Osteoblast (primary cell): ENCODE results near the gene OR10K1. TPM values are rescaled to one million over a fixed set of nuclear protein-coding genes. Genes with fewer than 3 reads are reported as not detected.

Experiments
- DNase-seq: peaks from one replicate; pipeline ENCODE4 v3.0.0; 2011; ENCODE audit warnings: low spot score, mixed read lengths; ENCODE audit not compliant: insufficient read length; ENCODE audit errors: missing footprints
- H2AFZ ChIP-seq: 2 replicates; pipeline ENCODE4 v1.6.0; 2011; ENCODE audit warnings: mild to moderate bottlenecking, low read length
- H3K27ac ChIP-seq: 2 replicates; pipeline ENCODE4 v1.5.1; 2011; ENCODE audit warnings: mild to moderate bottlenecking, low read depth, low read length, moderate library complexity
- H3K27me3 ChIP-seq: 2 replicates; pipeline ENCODE4 v1.6.0; 2012; ENCODE audit warnings: mild to moderate bottlenecking, control low read depth, inconsistent platforms, low read length, moderate library complexity; ENCODE audit not compliant: insufficient read depth
- H3K36me3 ChIP-seq: 2 replicates; pipeline ENCODE4 v1.5.1; 2011; ENCODE audit warnings: mild to moderate bottlenecking, low read length, control low read depth, moderate library complexity; ENCODE audit not compliant: insufficient read depth
- H3K4me1 ChIP-seq: 2 replicates; pipeline ENCODE4 v1.5.1; 2011; ENCODE audit warnings: mild to moderate bottlenecking, low read length, control low read depth, moderate library complexity; ENCODE audit not compliant: insufficient read depth
- H3K4me2 ChIP-seq: 2 replicates; pipeline ENCODE4 v1.6.0; 2011; ENCODE audit warnings: mild to moderate bottlenecking, low read length; ENCODE audit not compliant: insufficient read depth
- H3K4me3 ChIP-seq: fragments of 200-600 bp; sonication (generic); 3 replicates; pipeline ENCODE4 v1.5.1; 2012; ENCODE audit warnings: mild to moderate bottlenecking, low read length, inconsistent platforms; ENCODE audit not compliant: insufficient read depth
- H3K79me2 ChIP-seq: 2 replicates; pipeline ENCODE4 v1.6.0; 2012; ENCODE audit warnings: mild to moderate bottlenecking, low read length, control low read depth, inconsistent platforms; ENCODE audit not compliant: insufficient read depth
- H3K9me3 ChIP-seq: 2 replicates; pipeline ENCODE4 v1.5.1; 2011; ENCODE audit warnings: low read depth, low read length, control low read depth
- H4K20me1 ChIP-seq: 2 replicates; pipeline ENCODE4 v1.6.0; 2012; ENCODE audit warnings: mild to moderate bottlenecking, low read length, control low read depth; ENCODE audit not compliant: insufficient read depth
- total RNA-seq: library from RNA; depleted of rRNA; stranded (reverse); fragments of >200 nt; gene quantifications from 2 replicates; pipeline ENCODE4 v1.2.3, GENCODE V29; 2012
- TF ChIP-seq, protein P1 (sequence below): IDR thresholded peaks from 2 replicates; pipeline ENCODE4 v1.5.1; 2011; ENCODE audit warnings: mild to moderate bottlenecking, low read depth, low read length, moderate library complexity; ENCODE audit errors: extremely low read depth

Gene OR10K1
- total RNA-seq, 1 donor = not detected

DNA sequence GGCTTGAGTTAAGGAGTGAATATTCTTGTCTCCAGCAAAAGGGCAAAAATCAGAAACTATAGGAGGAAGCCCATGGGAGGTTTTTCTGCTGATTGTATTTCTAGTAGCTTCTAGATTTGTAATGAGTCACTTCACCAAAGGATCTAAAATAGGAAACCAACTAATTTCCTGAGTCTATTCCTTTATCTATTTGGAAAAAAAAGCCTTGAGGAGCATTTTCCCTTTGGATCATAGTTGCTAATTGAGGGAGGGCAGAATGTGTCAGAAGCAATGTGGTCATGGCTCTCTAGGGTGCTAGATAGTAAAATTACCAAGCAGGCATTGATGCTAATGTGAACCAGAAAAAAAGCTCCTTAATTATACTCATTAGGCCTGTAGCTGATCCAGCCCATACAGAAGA lies 10.3 kb downstream of the OR10K1 start, which contains the start of gene OR10R2:
OR10R2 (plus strand) TSS at position 301 of the 400 bp plus-strand sequence. CDS start 106 bp downstream, outside the sequence.
- Histone ChIP-seq H3K4me3 (no peak within 1 kb of the TSS), H2AFZ (no peak within 1 kb of the TSS), H3K36me3 (no peaks in the 10 kb centered on the region), H3K27ac (no peak within 1 kb of the TSS), H3K79me2 (no peaks in the 10 kb centered on the region), H3K4me1 (no peaks in the 10 kb centered on the region), H4K20me1 (no peaks in the 10 kb centered on the region), H3K27me3 (no peaks in the 10 kb centered on the region), H3K9me3 (no peaks in the 10 kb centered on the region), H3K4me2 (no peak within 1 kb of the TSS)
- DNase-seq = no peak
- TF ChIP-seq, protein P1, sequence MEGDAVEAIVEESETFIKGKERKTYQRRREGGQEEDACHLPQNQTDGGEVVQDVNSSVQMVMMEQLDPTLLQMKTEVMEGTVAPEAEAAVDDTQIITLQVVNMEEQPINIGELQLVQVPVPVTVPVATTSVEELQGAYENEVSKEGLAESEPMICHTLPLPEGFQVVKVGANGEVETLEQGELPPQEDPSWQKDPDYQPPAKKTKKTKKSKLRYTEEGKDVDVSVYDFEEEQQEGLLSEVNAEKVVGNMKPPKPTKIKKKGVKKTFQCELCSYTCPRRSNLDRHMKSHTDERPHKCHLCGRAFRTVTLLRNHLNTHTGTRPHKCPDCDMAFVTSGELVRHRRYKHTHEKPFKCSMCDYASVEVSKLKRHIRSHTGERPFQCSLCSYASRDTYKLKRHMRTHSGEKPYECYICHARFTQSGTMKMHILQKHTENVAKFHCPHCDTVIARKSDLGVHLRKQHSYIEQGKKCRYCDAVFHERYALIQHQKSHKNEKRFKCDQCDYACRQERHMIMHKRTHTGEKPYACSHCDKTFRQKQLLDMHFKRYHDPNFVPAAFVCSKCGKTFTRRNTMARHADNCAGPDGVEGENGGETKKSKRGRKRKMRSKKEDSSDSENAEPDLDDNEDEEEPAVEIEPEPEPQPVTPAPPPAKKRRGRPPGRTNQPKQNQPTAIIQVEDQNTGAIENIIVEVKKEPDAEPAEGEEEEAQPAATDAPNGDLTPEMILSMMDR = no peak

DNA sequence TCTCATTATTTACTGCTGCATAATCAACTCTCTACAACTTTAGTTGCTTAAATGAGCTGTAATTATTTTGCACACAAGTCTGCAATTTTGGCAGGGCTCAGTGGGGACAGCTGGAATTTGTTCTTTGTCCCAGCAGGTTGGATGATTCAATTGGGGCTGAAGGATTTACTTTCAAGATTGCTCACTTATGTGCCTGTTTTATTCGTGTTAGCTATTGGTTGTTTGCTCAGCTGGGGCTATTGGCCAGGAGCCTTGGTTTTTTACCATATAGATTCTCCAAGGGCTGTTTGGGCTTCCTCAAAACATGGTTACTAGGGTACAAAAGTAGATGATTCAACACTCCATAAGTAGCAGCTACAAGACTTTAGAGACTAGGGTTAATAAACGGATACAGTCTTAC lies 23.8 kb downstream of the OR10K1 start:
- Histone ChIP-seq H3K4me1 (no peaks in the 10 kb centered on the region), H3K4me3 (no peak overlapping the region), H3K79me2 (no peaks in the 10 kb centered on the region), H3K36me3 (no peaks in the 10 kb centered on the region), H2AFZ (no peak overlapping the region), H4K20me1 (no peaks in the 10 kb centered on the region), H3K4me2 (no peak overlapping the region), H3K27ac (no peak overlapping the region), H3K9me3 (no peaks in the 10 kb centered on the region), H3K27me3 (no peaks in the 10 kb centered on the region)
- no peak for DNase-seq
- TF ChIP-seq, protein P1 = no peak

DNA sequence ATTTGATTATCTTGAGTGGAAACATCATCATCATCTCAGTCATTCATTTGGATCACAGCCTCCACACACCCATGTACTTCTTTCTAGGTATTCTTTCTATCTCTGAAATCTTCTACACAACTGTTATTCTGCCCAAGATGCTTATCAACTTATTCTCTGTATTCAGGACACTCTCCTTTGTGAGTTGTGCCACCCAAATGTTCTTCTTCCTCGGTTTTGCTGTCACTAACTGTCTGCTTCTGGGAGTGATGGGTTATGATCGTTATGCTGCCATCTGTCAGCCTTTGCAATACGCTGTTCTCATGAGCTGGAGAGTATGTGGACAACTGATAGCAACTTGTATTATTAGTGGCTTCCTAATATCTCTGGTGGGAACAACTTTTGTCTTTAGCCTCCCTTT lies 29.7 kb downstream of the OR10K1 start:
- Histone ChIP-seq H3K79me2 (no peaks in the 10 kb centered on the region), H3K9me3 (no peaks in the 10 kb centered on the region), H3K36me3 (no peaks in the 10 kb centered on the region), H4K20me1 (no peaks in the 10 kb centered on the region), H3K27me3 (no peaks in the 10 kb centered on the region), H3K4me1 (no peaks in the 10 kb centered on the region), H3K27ac (no peak overlapping the region), H3K4me2 (no peak overlapping the region), H2AFZ (no peak overlapping the region), H3K4me3 (no peak overlapping the region)
- DNase-seq = no peak
- TF ChIP-seq, protein P1 = no peak

DNA sequence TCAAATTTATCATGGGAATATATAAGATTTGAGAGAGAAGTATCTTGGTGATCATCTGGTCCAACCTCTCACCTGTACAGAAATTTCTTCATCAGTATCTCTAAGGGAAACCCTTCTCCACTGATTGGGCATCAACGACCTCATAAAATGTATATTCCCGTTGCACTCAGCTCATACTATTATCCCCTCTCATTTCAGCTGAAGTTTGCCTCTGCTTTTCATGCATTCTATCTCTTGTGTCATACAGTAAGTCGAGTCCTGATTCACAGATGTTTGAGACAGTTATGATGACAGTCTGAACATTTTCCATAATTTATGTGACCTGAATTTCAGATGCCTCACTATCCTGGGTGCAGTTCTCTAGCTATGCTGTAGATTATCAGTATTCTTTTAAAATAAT lies 31.4 kb downstream of the OR10K1 start:
- Histone ChIP-seq H3K79me2 (no peaks in the 10 kb centered on the region), H4K20me1 (no peaks in the 10 kb centered on the region), H3K4me3 (no peak overlapping the region), H3K27me3 (no peaks in the 10 kb centered on the region), H3K36me3 (no peaks in the 10 kb centered on the region), H3K9me3 (no peaks in the 10 kb centered on the region), H3K27ac (no peak overlapping the region), H2AFZ (no peak overlapping the region), H3K4me2 (no peak overlapping the region), H3K4me1 (no peaks in the 10 kb centered on the region)
- no peak for DNase-seq
- TF ChIP-seq, protein P1 = no peak
